Prostate gland (tissue), 2 donors: ENCODE data around the gene CSRNP3.

Experiments
- POLR2A ChIP-seq: fragments of 450-650 bp; IDR thresholded peaks from one replicate; pipeline ENCODE4 v1.6.1; 2016; ENCODE audit warnings: antibody characterized with exemption, mild to moderate bottlenecking
- POLR2AphosphoS5 ChIP-seq: sonication (generic); formaldehyde crosslinking; IDR thresholded peaks from one replicate; pipeline ENCODE4 v1.6.1; 2017; ENCODE audit warnings: antibody characterized with exemption
- TF ChIP-seq, protein P1 (sequence below), 4 experiments: fragments of 200-600 bp in 2 of 4; fragments of 450-650 bp in 2 of 4; sonication (generic) in 2 of 4; IDR thresholded peaks; 1 replicate in 3 of 4; 2 replicates in 1 of 4; pipeline ENCODE4 v1.5.1; 2016 to 2019; ENCODE audit warnings: antibody characterized with exemption in 4 of 4, mild to moderate bottlenecking in 2 of 4, moderate library complexity in 2 of 4

DNA sequence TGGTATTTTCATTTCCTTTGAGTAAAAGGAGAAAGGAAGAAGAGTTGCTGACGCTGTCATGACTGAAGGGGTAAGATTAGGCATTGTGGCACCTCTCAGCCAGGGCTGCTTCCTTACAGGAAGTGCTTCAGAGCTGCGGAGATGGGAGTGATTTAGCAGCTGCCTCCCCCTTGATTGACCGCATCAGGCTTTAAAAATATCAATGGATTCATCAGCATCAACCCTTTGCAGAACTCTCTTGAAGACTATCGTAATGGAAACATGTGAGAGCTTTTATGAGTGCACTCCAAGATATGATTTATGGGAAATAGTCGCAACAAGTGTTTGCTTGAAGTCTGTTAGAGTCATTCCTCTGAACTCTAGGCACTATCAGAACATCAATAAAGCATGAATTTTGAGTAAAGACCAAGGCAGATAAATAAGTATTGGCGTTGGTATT, 141.1 kb downstream of the CSRNP3 start:
- TF ChIP-seq, protein P1, sequence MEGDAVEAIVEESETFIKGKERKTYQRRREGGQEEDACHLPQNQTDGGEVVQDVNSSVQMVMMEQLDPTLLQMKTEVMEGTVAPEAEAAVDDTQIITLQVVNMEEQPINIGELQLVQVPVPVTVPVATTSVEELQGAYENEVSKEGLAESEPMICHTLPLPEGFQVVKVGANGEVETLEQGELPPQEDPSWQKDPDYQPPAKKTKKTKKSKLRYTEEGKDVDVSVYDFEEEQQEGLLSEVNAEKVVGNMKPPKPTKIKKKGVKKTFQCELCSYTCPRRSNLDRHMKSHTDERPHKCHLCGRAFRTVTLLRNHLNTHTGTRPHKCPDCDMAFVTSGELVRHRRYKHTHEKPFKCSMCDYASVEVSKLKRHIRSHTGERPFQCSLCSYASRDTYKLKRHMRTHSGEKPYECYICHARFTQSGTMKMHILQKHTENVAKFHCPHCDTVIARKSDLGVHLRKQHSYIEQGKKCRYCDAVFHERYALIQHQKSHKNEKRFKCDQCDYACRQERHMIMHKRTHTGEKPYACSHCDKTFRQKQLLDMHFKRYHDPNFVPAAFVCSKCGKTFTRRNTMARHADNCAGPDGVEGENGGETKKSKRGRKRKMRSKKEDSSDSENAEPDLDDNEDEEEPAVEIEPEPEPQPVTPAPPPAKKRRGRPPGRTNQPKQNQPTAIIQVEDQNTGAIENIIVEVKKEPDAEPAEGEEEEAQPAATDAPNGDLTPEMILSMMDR (IDR thresholded peaks at IDR 0.05) = no peak
- TF ChIP-seq POLR2A (no peak), POLR2AphosphoS5 (no peak)
